BLaER1 (cell line): Measurements from ENCODE around the gene NAALADL2.

ENCODE experiments used
- H3K27ac ChIP-seq: shearing (Covaris generic); formaldehyde crosslinking; 2 replicates; pipeline ENCODE4 v1.8.1; 2022
- H3K27me3 ChIP-seq: shearing (Covaris generic); formaldehyde crosslinking; 2 replicates; pipeline ENCODE4 v1.8.1; 2022
- H3K36me3 ChIP-seq: shearing (Covaris generic); formaldehyde crosslinking; 2 replicates; pipeline ENCODE4 v1.8.1; 2022
- H3K4me1 ChIP-seq: shearing (Covaris generic); formaldehyde crosslinking; 2 replicates; pipeline ENCODE4 v1.8.1; 2022
- H3K4me2 ChIP-seq: shearing (Covaris generic); formaldehyde crosslinking; 2 replicates; pipeline ENCODE4 v1.8.1; 2022
- H3K4me3 ChIP-seq: shearing (Covaris generic); formaldehyde crosslinking; 2 replicates; pipeline ENCODE4 v1.8.1; 2022
- H3K9ac ChIP-seq: shearing (Covaris generic); formaldehyde crosslinking; 2 replicates; pipeline ENCODE4 v1.8.1; 2022
- H3K9me3 ChIP-seq: shearing (Covaris generic); formaldehyde crosslinking; 2 replicates; pipeline ENCODE4 v1.8.1; 2022
- H4K20me1 ChIP-seq: shearing (Covaris generic); formaldehyde crosslinking; 2 replicates; pipeline ENCODE4 v1.8.1; 2022
- Cebpa-rat ChIP-seq: shearing (Covaris generic); IDR thresholded peaks from 2 replicates; pipeline ENCODE4 v1.8.1; 2022

The NAALADL2 gene

DNA sequence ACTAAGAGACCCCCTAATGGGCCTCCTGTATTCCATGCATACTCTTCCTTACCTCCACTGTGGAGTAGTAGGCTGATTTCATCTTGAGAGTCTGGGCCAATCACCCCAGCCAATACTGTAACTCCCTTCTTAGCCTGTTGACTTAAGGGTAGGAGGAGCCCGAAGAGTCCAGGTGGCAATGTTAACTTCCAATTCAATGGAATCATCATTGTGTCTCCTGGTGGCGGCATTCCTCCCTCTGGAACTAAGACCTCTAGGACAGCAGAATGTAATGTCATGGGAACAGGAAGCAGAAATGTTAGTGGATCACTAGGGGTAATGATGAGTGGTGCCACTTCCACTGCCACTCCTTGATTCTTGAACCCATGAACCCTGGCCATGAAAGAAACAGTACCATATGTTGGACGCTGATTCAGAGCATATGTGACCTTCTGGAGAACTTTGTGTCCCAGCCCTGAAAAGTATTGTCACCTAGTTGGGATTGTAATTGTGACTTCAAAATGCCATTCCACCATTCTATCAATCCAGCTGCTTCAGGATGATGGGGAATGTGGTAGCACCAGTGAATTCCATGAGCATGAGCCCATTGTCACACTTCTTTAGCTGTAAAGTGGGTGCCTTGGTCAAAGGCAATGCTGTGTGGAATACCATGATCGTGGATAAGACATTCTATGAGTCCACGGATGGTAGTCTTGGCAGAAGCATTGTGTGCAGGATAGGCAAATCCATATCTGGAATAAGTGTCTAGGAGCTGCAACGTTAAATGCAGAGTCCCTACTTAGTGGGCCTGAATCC is 24.9 kb downstream of the NAALADL2 start:
- Histone ChIP-seq H3K27me3 (no peaks in the 10 kb centered on the region), H3K9me3 (no peaks in the 10 kb centered on the region), H4K20me1 (no peaks in the 10 kb centered on the region), H3K27ac (no peak overlapping the region), H3K4me2 (no peak overlapping the region), H3K4me1 (no peaks in the 10 kb centered on the region), H3K36me3 (no peaks in the 10 kb centered on the region), H3K9ac (no peak overlapping the region), H3K4me3 (no peak overlapping the region)
- no peak for TF ChIP-seq Cebpa-rat

DNA sequence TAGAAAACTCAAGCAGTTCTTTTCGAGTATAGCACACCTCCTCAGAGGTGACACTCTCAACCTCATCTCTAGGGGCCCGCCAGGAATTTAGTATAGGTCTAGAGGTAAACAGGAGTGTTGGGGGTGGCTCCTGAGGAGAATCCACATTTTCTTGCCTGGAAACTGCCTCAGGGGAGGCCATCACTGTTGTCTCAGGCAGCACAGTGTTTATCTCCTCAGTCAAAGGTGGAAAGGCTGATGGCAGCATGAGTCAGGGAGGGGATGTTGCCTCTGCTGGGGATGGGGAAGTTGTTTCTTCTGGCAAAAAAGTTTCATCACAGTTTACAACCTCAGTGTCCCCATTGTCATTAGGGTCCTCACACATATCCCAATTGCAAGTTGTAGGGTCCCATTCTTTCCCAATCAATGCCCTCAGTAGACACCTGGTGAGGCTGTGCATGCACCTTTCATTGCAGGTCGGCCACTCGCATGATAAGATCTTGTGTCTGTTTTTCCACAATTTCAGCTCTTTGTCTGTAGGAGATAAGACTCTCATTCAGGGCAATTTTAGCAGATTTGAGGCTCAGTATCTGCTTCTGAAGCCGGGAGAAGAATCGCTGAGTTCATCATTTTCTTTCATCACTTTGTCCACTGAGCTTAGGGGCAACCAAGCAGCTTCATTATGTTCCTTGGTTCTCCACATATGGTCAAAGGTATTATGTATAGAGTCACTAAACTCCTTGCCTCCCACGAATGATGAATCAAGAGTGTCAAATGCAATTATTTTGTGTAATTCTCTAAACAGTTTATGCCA is 25.8 kb downstream of the NAALADL2 start:
- no peak overlapping the region for H3K9ac ChIP-seq
- H3K4me3 ChIP-seq, result no peak overlapping the region
- TF ChIP-seq Cebpa-rat, result no peak
- H3K9me3 ChIP-seq, result no peaks in the 10 kb centered on the region
- no peak overlapping the region for H3K27ac ChIP-seq
- no peak overlapping the region for H3K4me2 ChIP-seq
- no peaks in the 10 kb centered on the region for H4K20me1 ChIP-seq
- H3K27me3 ChIP-seq, result no peaks in the 10 kb centered on the region
- no peaks in the 10 kb centered on the region for H3K4me1 ChIP-seq
- H3K36me3 ChIP-seq, result no peaks in the 10 kb centered on the region

GRCh38 chr3:174891524-174892203 is 32.5 kb downstream of the NAALADL2 start:
- TF ChIP-seq Cebpa-rat, result no peak

GRCh38 chr3:174907027-174907426 is 47.9 kb downstream of the NAALADL2 start:
- Histone ChIP-seq H3K36me3 (no peaks in the 10 kb centered on the region), H3K9me3 (no peaks in the 10 kb centered on the region), H3K9ac (no peak overlapping the region), H3K27ac (no peak overlapping the region), H3K4me2 (no peak overlapping the region), H3K4me1 (no peaks in the 10 kb centered on the region), H3K27me3 (no peaks in the 10 kb centered on the region), H3K4me3 (no peak overlapping the region), H4K20me1 (no peaks in the 10 kb centered on the region)
- no peak for TF ChIP-seq Cebpa-rat

More at GRCh38 chr3:174891524-174892203, 32.5 kb downstream of the NAALADL2 start:
- H3K9me3 ChIP-seq, result no peaks in the 10 kb centered on the region
- H3K4me3 ChIP-seq, result no peak overlapping the region
- no peak overlapping the region for H3K27ac ChIP-seq
- no peak overlapping the region for H3K4me2 ChIP-seq
- H3K9ac ChIP-seq, result no peak overlapping the region
- H4K20me1 ChIP-seq, result no peaks in the 10 kb centered on the region
- H3K27me3 ChIP-seq, result no peaks in the 10 kb centered on the region
- H3K4me1 ChIP-seq, result no peaks in the 10 kb centered on the region
- H3K36me3 ChIP-seq, result no peaks in the 10 kb centered on the region

GRCh38 chr3:174907628-174908407 is 48.7 kb downstream of the NAALADL2 start:
- no peak for TF ChIP-seq Cebpa-rat
- Histone ChIP-seq H3K4me3 (no peak overlapping the region), H3K9me3 (no peaks in the 10 kb centered on the region), H3K9ac (no peak overlapping the region), H3K27me3 (no peaks in the 10 kb centered on the region), H3K36me3 (no peaks in the 10 kb centered on the region), H4K20me1 (no peaks in the 10 kb centered on the region), H3K4me1 (no peaks in the 10 kb centered on the region), H3K27ac (no peak overlapping the region), H3K4me2 (no peak overlapping the region)

- no peak overlapping the region for H3K4me3 ChIP-seq
- no peaks in the 10 kb centered on the region for H3K36me3 ChIP-seq
- H3K9ac ChIP-seq, result no peak overlapping the region
- no peaks in the 10 kb centered on the region for H3K4me1 ChIP-seq
- H3K27me3 ChIP-seq, result no peaks in the 10 kb centered on the region
- H3K27ac ChIP-seq, result no peak overlapping the region
- H3K9me3 ChIP-seq, result no peaks in the 10 kb centered on the region
- no peak overlapping the region for H3K4me2 ChIP-seq
- no peaks in the 10 kb centered on the region for H4K20me1 ChIP-seq
- no peak for TF ChIP-seq Cebpa-rat
Observed at GRCh38 chr3:174931473-174932353, 72.6 kb downstream of the NAALADL2 start.

GRCh38 chr3:174936590-174936989 is 77.5 kb downstream of the NAALADL2 start:
- Histone ChIP-seq H4K20me1 (no peaks in the 10 kb centered on the region), H3K27me3 (no peaks in the 10 kb centered on the region), H3K36me3 (no peaks in the 10 kb centered on the region), H3K9me3 (no peaks in the 10 kb centered on the region), H3K27ac (no peak overlapping the region), H3K9ac (no peak overlapping the region), H3K4me3 (no peak overlapping the region), H3K4me1 (no peaks in the 10 kb centered on the region), H3K4me2 (no peak overlapping the region)
- TF ChIP-seq Cebpa-rat, result no peak

DNA sequence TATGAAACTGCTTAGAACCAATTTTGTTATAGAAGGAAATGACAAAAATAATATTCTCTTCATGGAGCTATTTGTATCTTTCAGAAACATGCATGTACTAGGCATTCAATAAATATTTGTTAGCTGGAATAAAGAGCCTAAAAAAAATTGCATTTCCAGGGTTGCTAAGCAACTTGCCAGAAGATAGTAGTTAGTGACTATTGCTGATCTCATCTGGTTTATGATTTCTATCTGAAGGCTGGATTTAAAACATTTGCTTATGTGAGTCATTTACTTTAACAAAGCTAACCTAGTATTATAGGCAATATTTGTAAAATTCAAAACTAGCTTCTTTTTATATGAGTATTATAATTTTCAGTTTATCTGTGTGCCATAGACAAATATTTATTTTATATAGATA is 78.3 kb downstream of the NAALADL2 start:
- Histone ChIP-seq H3K4me3 (no peak overlapping the region), H3K4me1 (no peaks in the 10 kb centered on the region), H3K36me3 (no peaks in the 10 kb centered on the region), H3K4me2 (no peak overlapping the region), H4K20me1 (no peaks in the 10 kb centered on the region), H3K9ac (no peak overlapping the region), H3K27me3 (no peaks in the 10 kb centered on the region), H3K9me3 (0 out of 2 replicates have a peak, but pooled peaks cover 3% of the 10 kb centered on the region), H3K27ac (no peak overlapping the region)
- TF ChIP-seq Cebpa-rat, result no peak
